CD4-positive, alpha-beta T cell (primary cell): ENCODE measurements around the gene ETV5. TPM values are rescaled to one million over a fixed set of nuclear protein-coding genes. Genes with fewer than 3 reads are reported as not detected.

Experiments
- ATAC-seq: fragments of 200-7000 bp; cut with Tn5 transposase; one replicate; pipeline ENCODE4 v1.10.0; 2022; ENCODE audit warnings: mild to moderate bottlenecking; ENCODE audit not compliant: poor library complexity
- CTCF ChIA-PET: fragments of 350-600 bp; sonication (Branson Sonifier 250); formaldehyde crosslinking; loops from one replicate; lab custom pipeline; 2021; ENCODE audit warnings: antibody characterized with exemption, inconsistent platforms; lab: Charles Lee
- POLR2A ChIA-PET: fragments of 350-600 bp; sonication (Branson Sonifier 250); formaldehyde crosslinking; loops from one replicate; lab custom pipeline; 2021; ENCODE audit warnings: antibody characterized with exemption, inconsistent platforms; lab: Charles Lee
- DNase-seq, 14 experiments: peaks; one replicate each; pipeline ENCODE4 v3.0.0-alpha.2; 2013 to 2020; ENCODE audit warnings: mixed read lengths in 2 of 14
- H3K27ac ChIP-seq, 2 donors: one replicate each; pipeline versions ENCODE4 v1.5.1 to v1.7.0; 2013; ENCODE audit warnings: low read length in 2 of 2, low read depth in 1 of 2, mild to moderate bottlenecking in 1 of 2
- H3K27me3 ChIP-seq, 2 experiments: 1 replicate in 1 of 2; 2 replicates in 1 of 2; pipeline versions ENCODE4 v1.6.1 to v1.7.0; 2013; ENCODE audit warnings: low read length in 2 of 2, control low read depth in 1 of 2, mild to moderate bottlenecking in 1 of 2, moderate library complexity in 1 of 2; ENCODE audit not compliant: insufficient read depth in 2 of 2, control insufficient read depth in 1 of 2
- H3K36me3 ChIP-seq: one replicate; pipeline ENCODE4 v1.6.1; 2013; ENCODE audit warnings: low read length, control low read depth; ENCODE audit not compliant: insufficient read depth
- H3K4me1 ChIP-seq: one replicate; pipeline ENCODE4 v1.6.1; 2013; ENCODE audit warnings: low read length, control low read depth; ENCODE audit not compliant: insufficient read depth
- H3K4me3 ChIP-seq: one replicate; pipeline ENCODE4 v1.5.1; 2013; ENCODE audit warnings: mild to moderate bottlenecking, low read length, moderate library complexity
- H3K9me3 ChIP-seq, 2 experiments: 1 replicate in 1 of 2; 2 replicates in 1 of 2; pipeline versions ENCODE4 v1.6.1 to v1.7.0; 2013; ENCODE audit warnings: low read length in 2 of 2, mild to moderate bottlenecking in 2 of 2, control low read depth in 1 of 2, moderate library complexity in 1 of 2; ENCODE audit not compliant: control insufficient read depth in 1 of 2, insufficient read depth in 1 of 2
- H3K27ac Mint-ChIP-seq: one replicate; pipeline ENCODE4 v1.8.0; 2020; ENCODE audit warnings: mixed read lengths
- H3K27me3 Mint-ChIP-seq: one replicate; pipeline ENCODE4 v1.8.0; 2021; ENCODE audit warnings: mixed read lengths
- H3K36me3 Mint-ChIP-seq: one replicate; pipeline ENCODE4 v1.8.0; 2021; ENCODE audit warnings: low read depth, mixed read lengths
- H3K4me1 Mint-ChIP-seq: one replicate; pipeline ENCODE4 v1.8.0; 2021; ENCODE audit warnings: low read depth, mixed read lengths
- H3K4me3 Mint-ChIP-seq: one replicate; pipeline ENCODE4 v1.8.0; 2020; ENCODE audit warnings: mild to moderate bottlenecking, mixed read lengths
- H3K9me3 Mint-ChIP-seq: one replicate; pipeline ENCODE4 v1.8.0; 2020; ENCODE audit warnings: mixed read lengths
- CTCF ChIP-seq: fragments of 200-600 bp; IDR thresholded peaks from one replicate; pipeline ENCODE4 v1.8.0; 2022; ENCODE audit warnings: antibody characterized with exemption, mild to moderate bottlenecking
- intact Hi-C, 2 experiments: fragments of 100-400 bp; cut with DNase I in 1 of 2; cut with micrococcal nuclease in 1 of 2; formaldehyde crosslinking; loops; one replicate each; pipeline versions ENCODE4 v1.15.1 to v1.9.0; 2023 to 2025; cut with DNase I, micrococcal nuclease
- total RNA-seq, 174 experiments: library from RNA in 2 of 174; stranded (reverse) in 2 of 174; gene quantifications; one replicate each; pipeline ENCODE4 v1.2.3 and lab custom pipeline; 2021 to 2026

ETV5 gene
- total RNA-seq, 2 experiments from 2014 or later: not detected

DNA sequence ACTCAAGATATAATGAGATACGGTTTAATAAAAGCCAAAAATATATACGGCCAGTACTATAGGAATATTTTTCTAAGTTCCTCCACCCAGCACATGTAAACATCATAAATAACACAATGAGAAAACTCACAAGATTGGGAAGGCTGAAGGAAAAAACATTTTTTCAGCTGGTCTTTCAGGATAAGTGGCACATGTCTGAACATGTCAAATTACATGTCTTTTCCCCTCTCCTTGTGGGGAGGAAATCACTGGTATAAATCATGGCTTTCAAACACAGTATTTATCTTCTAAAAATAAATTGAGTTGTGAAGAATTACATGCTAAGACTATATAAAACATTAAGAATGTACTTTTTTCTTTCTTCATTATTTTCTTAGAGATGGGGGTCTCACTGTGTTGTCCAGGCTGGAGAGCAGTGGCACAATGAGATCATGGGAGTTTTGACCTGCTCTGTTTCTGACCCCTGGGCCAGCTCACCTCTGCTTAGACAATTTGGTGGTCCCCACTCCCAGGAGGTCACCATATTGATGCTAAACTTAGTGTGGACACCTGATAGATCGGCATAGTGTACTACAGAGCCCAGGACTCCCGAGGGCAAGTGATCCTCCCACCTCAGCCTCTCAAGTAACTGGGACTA lies 32.8 kb downstream of the ETV5 start:
- peaks cover 0 to 2% of the 10 kb centered on the region in 2 experiments for H3K27me3 ChIP-seq
- CTCF ChIA-PET: no interaction called here
- Mint-ChIP-seq H3K27ac (no peak overlapping the region), H3K4me3 (no peak overlapping the region), H3K36me3 (no peaks in the 10 kb centered on the region), H3K9me3 (peaks cover 4% of the 10 kb centered on the region), H3K27me3 (peaks cover 15% of the 10 kb centered on the region), H3K4me1 (no peaks in the 10 kb centered on the region)
- no peaks in the 10 kb centered on the region for H3K4me1 ChIP-seq
- no peak overlapping the region for H3K4me3 ChIP-seq
- H3K27ac ChIP-seq: no peak overlapping the region
- DNase-seq (no peak), ATAC-seq (no peak)
- H3K9me3 ChIP-seq: peaks cover 0 to 4% of the 10 kb centered on the region in 2 experiments
- POLR2A ChIA-PET: no interaction called here
- TF ChIP-seq CTCF: no peak
- intact Hi-C loops: no loop called here
- H3K36me3 ChIP-seq: no peaks in the 10 kb centered on the region

GRCh38 chr3:186075489-186075888 lies 33.4 kb downstream of the ETV5 start:
- Histone ChIP-seq H3K36me3 (no peaks in the 10 kb centered on the region), H3K4me1 (no peaks in the 10 kb centered on the region), H3K4me3 (no peak overlapping the region), H3K9me3 (peaks cover 0 to 4% of the 10 kb centered on the region in 2 experiments), H3K27ac (no peak overlapping the region), H3K27me3 (peaks cover 0 to 2% of the 10 kb centered on the region in 2 experiments)
- H3K9me3 Mint-ChIP-seq: peaks cover 4% of the 10 kb centered on the region
- ChIA-PET POLR2A (no interaction called here), CTCF (no interaction called here)
- intact Hi-C loops: no loop called here
- peaks cover 15% of the 10 kb centered on the region for H3K27me3 Mint-ChIP-seq
- no peak for TF ChIP-seq CTCF
- no peaks in the 10 kb centered on the region for H3K4me1 Mint-ChIP-seq
- H3K27ac Mint-ChIP-seq: no peak overlapping the region
- no peaks in the 10 kb centered on the region for H3K36me3 Mint-ChIP-seq
- H3K4me3 Mint-ChIP-seq: no peak overlapping the region
- DNase-seq (no peak), ATAC-seq (no peak)

GRCh38 chr3:186073641-186074040 lies 35.2 kb downstream of the ETV5 start:
- H3K36me3 Mint-ChIP-seq: no peaks in the 10 kb centered on the region
- no peak overlapping the region for H3K4me3 Mint-ChIP-seq
- H3K4me3 ChIP-seq: no peak overlapping the region
- DNase-seq (no peak), ATAC-seq (no peak)
- H3K27ac ChIP-seq: no peak overlapping the region
- CTCF ChIA-PET: no interaction called here
- H3K4me1 Mint-ChIP-seq: no peaks in the 10 kb centered on the region
- H3K36me3 ChIP-seq: no peaks in the 10 kb centered on the region
- intact Hi-C loops: no loop called here
- peaks cover 18% of the 10 kb centered on the region for H3K27me3 Mint-ChIP-seq
- POLR2A ChIA-PET: no interaction called here
- peaks cover 4% of the 10 kb centered on the region for H3K9me3 Mint-ChIP-seq
- TF ChIP-seq CTCF: no peak
- peaks cover 0 to 4% of the 10 kb centered on the region in 2 experiments for H3K9me3 ChIP-seq
- no peaks in the 10 kb centered on the region for H3K4me1 ChIP-seq
- H3K27ac Mint-ChIP-seq: no peak overlapping the region
- no peaks in the 10 kb centered on the region for H3K27me3 ChIP-seq
